Measurements from ENCODE around the gene LPAR2. TPM values are rescaled to one million over a fixed set of nuclear protein-coding genes. Genes with fewer than 3 reads are reported as not detected.

The LPAR2 gene
- total RNA-seq, 1 donor from 2014 or later, result 35.5 TPM

GRCh38 chr19:19592690-19593089 lies 35.3 kb downstream of the LPAR2 start:
- Mint-ChIP-seq H3K27ac (ENCODE audit: unreplicated experiment) (no peak overlapping the region), H3K27me3 (ENCODE audit: unreplicated experiment) (peaks cover 2% of the 10 kb centered on the region), H3K9me3 (ENCODE audit: unreplicated experiment) (no peaks in the 10 kb centered on the region), H3K4me1 (ENCODE audit: unreplicated experiment) (no peaks in the 10 kb centered on the region), H3K36me3 (ENCODE audit: low read depth, unreplicated experiment) (peaks cover under 1% of the 10 kb centered on the region), H3K4me3 (ENCODE audit: unreplicated experiment) (no peak overlapping the region)
- no peak for TF ChIP-seq CTCF (IDR thresholded peaks at IDR 0.05; ENCODE audit: unreplicated experiment)
- no peak for DNase-seq (ENCODE audit: low spot score)

GRCh38 chr19:19591133-19591825 lies 36.7 kb downstream of the LPAR2 start:
- H3K4me3 Mint-ChIP-seq (ENCODE audit: unreplicated experiment), result no peak overlapping the region
- peak overlapping the region; percentile 30 for H3K27ac Mint-ChIP-seq (ENCODE audit: unreplicated experiment)
- no peak for DNase-seq (ENCODE audit: low spot score)
- no peaks in the 10 kb centered on the region for H3K9me3 Mint-ChIP-seq (ENCODE audit: unreplicated experiment)
- H3K4me1 Mint-ChIP-seq (ENCODE audit: unreplicated experiment), result no peaks in the 10 kb centered on the region
- H3K27me3 Mint-ChIP-seq (ENCODE audit: unreplicated experiment), result peaks cover 2% of the 10 kb centered on the region
- no peak for TF ChIP-seq CTCF (IDR thresholded peaks at IDR 0.05; ENCODE audit: unreplicated experiment)
- no peaks in the 10 kb centered on the region for H3K36me3 Mint-ChIP-seq (ENCODE audit: low read depth, unreplicated experiment)

- Mint-ChIP-seq H3K27ac (ENCODE audit: unreplicated experiment) (no peak overlapping the region), H3K27me3 (ENCODE audit: unreplicated experiment) (peaks cover 4% of the 10 kb centered on the region), H3K4me1 (ENCODE audit: unreplicated experiment) (no peaks in the 10 kb centered on the region), H3K4me3 (ENCODE audit: unreplicated experiment) (no peak overlapping the region), H3K9me3 (ENCODE audit: unreplicated experiment) (no peaks in the 10 kb centered on the region), H3K36me3 (ENCODE audit: low read depth, unreplicated experiment) (no peaks in the 10 kb centered on the region)
- DNase-seq (ENCODE audit: low spot score), result no peak
- TF ChIP-seq CTCF (IDR thresholded peaks at IDR 0.05; ENCODE audit: unreplicated experiment), result no peak
Measured at GRCh38 chr19:19588546-19588945, 39.5 kb downstream of the LPAR2 start.

GRCh38 chr19:19587771-19588170 lies 40.2 kb downstream of the LPAR2 start:
- peaks cover 5% of the 10 kb centered on the region for H3K27me3 Mint-ChIP-seq (ENCODE audit: unreplicated experiment)
- no peak for TF ChIP-seq CTCF (IDR thresholded peaks at IDR 0.05; ENCODE audit: unreplicated experiment)
- H3K4me1 Mint-ChIP-seq (ENCODE audit: unreplicated experiment), result no peaks in the 10 kb centered on the region
- DNase-seq (ENCODE audit: low spot score), result no peak
- no peaks in the 10 kb centered on the region for H3K9me3 Mint-ChIP-seq (ENCODE audit: unreplicated experiment)
- no peaks in the 10 kb centered on the region for H3K36me3 Mint-ChIP-seq (ENCODE audit: low read depth, unreplicated experiment)
- no peak overlapping the region for H3K27ac Mint-ChIP-seq (ENCODE audit: unreplicated experiment)
- no peak overlapping the region for H3K4me3 Mint-ChIP-seq (ENCODE audit: unreplicated experiment)

GRCh38 chr19:19584356-19584755 lies 43.7 kb downstream of the LPAR2 start:
- DNase-seq (ENCODE audit: low spot score), result no peak
- Mint-ChIP-seq H3K4me3 (ENCODE audit: unreplicated experiment) (no peak overlapping the region), H3K4me1 (ENCODE audit: unreplicated experiment) (no peaks in the 10 kb centered on the region), H3K36me3 (ENCODE audit: low read depth, unreplicated experiment) (no peaks in the 10 kb centered on the region), H3K27me3 (ENCODE audit: unreplicated experiment) (peaks cover 7% of the 10 kb centered on the region), H3K9me3 (ENCODE audit: unreplicated experiment) (no peaks in the 10 kb centered on the region), H3K27ac (ENCODE audit: unreplicated experiment) (no peak overlapping the region)
- no peak for TF ChIP-seq CTCF (IDR thresholded peaks at IDR 0.05; ENCODE audit: unreplicated experiment)
